Progenitor cell of endocrine pancreas (in vitro differentiated cells): ENCODE measurements around the gene MCTP2. TPM values are rescaled to one million over a fixed set of nuclear protein-coding genes. Genes with fewer than 3 reads are reported as not detected.

Experiments used
- DNase-seq: peaks from one replicate; pipeline ENCODE4 v3.0.0; 2021; ENCODE audit warnings: low spot score; ENCODE audit not compliant: unreplicated experiment
- H3K27ac Mint-ChIP-seq: 2 replicates; pipeline ENCODE4 v1.8.0; 2021; ENCODE audit warnings: mild to moderate bottlenecking, moderate library complexity, mixed read lengths
- H3K27me3 Mint-ChIP-seq: 2 replicates; pipeline ENCODE4 v1.8.0; 2021; ENCODE audit warnings: mixed read lengths
- H3K36me3 Mint-ChIP-seq: 2 replicates; pipeline ENCODE4 v1.8.0; 2022; ENCODE audit warnings: mixed read lengths; ENCODE audit not compliant: insufficient read depth
- H3K4me1 Mint-ChIP-seq: 2 replicates; pipeline ENCODE4 v1.8.0; 2021; ENCODE audit warnings: low read depth, mixed read lengths
- H3K4me3 Mint-ChIP-seq: 2 replicates; pipeline ENCODE4 v1.8.0; 2021; ENCODE audit warnings: low read depth, mild to moderate bottlenecking, moderate library complexity, mixed read lengths
- H3K9me3 Mint-ChIP-seq: 2 replicates; pipeline ENCODE4 v1.8.0; 2021; ENCODE audit warnings: low read depth, mixed read lengths
- CTCF ChIP-seq: fragments of 200-600 bp; sonication (generic); IDR thresholded peaks from one replicate; pipeline ENCODE4 v1.5.0; 2021; ENCODE audit warnings: antibody characterized with exemption, mild to moderate bottlenecking; ENCODE audit not compliant: unreplicated experiment
- total RNA-seq: library from RNA; stranded (reverse); gene quantifications from 2 replicates; pipeline ENCODE4 v1.2.1, GENCODE V29; 2021

The MCTP2 gene
- total RNA-seq, 1 donor from 2014 or later = 2.6 TPM

GRCh38 chr15:94306700-94307650, 75.6 kb downstream of the MCTP2 start:
- Mint-ChIP-seq H3K27ac (no peak overlapping the region), H3K4me3 (no peak overlapping the region), H3K27me3 (no peaks in the 10 kb centered on the region), H3K9me3 (peaks cover 14% of the 10 kb centered on the region), H3K36me3 (peaks cover 5% of the 10 kb centered on the region), H3K4me1 (no peaks in the 10 kb centered on the region)
- no peak for TF ChIP-seq CTCF
- DNase-seq = no peak

- Mint-ChIP-seq H3K4me1 (no peaks in the 10 kb centered on the region), H3K9me3 (no peaks in the 10 kb centered on the region), H3K36me3 (no peaks in the 10 kb centered on the region), H3K27me3 (peaks cover 2% of the 10 kb centered on the region), H3K4me3 (no peak overlapping the region), H3K27ac (no peak overlapping the region)
- DNase-seq = no peak
- no peak for TF ChIP-seq CTCF
Observed at GRCh38 chr15:94312946-94313345, 81.6 kb downstream of the MCTP2 start.

GRCh38 chr15:94314639-94315038, 83.3 kb downstream of the MCTP2 start:
- H3K36me3 Mint-ChIP-seq = no peaks in the 10 kb centered on the region
- no peak for DNase-seq
- no peak overlapping the region for H3K27ac Mint-ChIP-seq
- no peak for TF ChIP-seq CTCF
- H3K4me1 Mint-ChIP-seq = no peaks in the 10 kb centered on the region
- peaks cover 2% of the 10 kb centered on the region for H3K27me3 Mint-ChIP-seq
- H3K9me3 Mint-ChIP-seq = no peaks in the 10 kb centered on the region
- no peak overlapping the region for H3K4me3 Mint-ChIP-seq

- H3K27me3 Mint-ChIP-seq = peaks cover 2% of the 10 kb centered on the region
- no peaks in the 10 kb centered on the region for H3K9me3 Mint-ChIP-seq
- no peak for TF ChIP-seq CTCF
- H3K4me1 Mint-ChIP-seq = no peaks in the 10 kb centered on the region
- no peaks in the 10 kb centered on the region for H3K36me3 Mint-ChIP-seq
- H3K27ac Mint-ChIP-seq = no peak overlapping the region
- H3K4me3 Mint-ChIP-seq = no peak overlapping the region
- no peak for DNase-seq
Observed at GRCh38 chr15:94317211-94317610, 85.8 kb downstream of the MCTP2 start.

GRCh38 chr15:94322141-94322540, 90.8 kb downstream of the MCTP2 start:
- no peak for TF ChIP-seq CTCF
- no peaks in the 10 kb centered on the region for H3K36me3 Mint-ChIP-seq
- H3K9me3 Mint-ChIP-seq = no peaks in the 10 kb centered on the region
- H3K4me1 Mint-ChIP-seq = no peaks in the 10 kb centered on the region
- DNase-seq = no peak
- H3K27ac Mint-ChIP-seq = no peak overlapping the region
- no peaks in the 10 kb centered on the region for H3K27me3 Mint-ChIP-seq
- no peak overlapping the region for H3K4me3 Mint-ChIP-seq
